SH-SY5Y (cell line): ENCODE measurements around the gene FAM135A.

Experiments used
- GATA2 ChIP-seq: IDR thresholded peaks from 2 replicates; pipeline ENCODE4 v1.6.1; 2011; ENCODE audit warnings: mild to moderate bottlenecking, low read depth, low read length
- GATA3 ChIP-seq: IDR thresholded peaks from 2 replicates; pipeline ENCODE4 v1.6.1; 2011; ENCODE audit warnings: low read depth, mild to moderate bottlenecking, low read length, moderate library complexity

DNA sequence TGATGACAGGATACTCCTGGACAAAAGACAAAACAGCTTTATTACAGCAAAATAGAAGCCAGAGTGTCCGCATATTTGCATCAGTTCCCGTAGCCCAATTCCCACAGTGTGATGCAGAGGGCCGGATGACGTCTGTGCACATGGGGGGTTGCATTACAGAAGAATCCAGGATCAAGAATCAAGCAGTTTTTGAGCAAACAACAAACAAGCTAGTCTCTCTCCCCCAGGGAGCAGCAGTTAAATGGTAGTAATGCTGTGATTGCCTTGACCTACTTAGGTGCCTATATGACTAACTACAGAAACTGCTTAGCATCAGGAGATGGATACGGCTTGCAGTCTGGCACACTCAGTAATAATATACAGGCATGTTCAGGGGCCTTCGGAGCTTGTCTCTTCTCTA is 150.2 kb downstream of the FAM135A start:
- TF ChIP-seq GATA2 = no peak
- TF ChIP-seq GATA3 = no peak
